Stimulated activated CD4-positive, alpha-beta T cell treated with anti-CD3 and anti-CD28 coated beads, Interleukin-12 subunit alpha, Interleukin-12 subunit beta, amount 100 ng/mL, for 24 hours (primary cell): ENCODE measurements around the gene FLT1.

ENCODE experiments used
- DNase-seq, 2 experiments: peaks; one replicate each; pipeline ENCODE4 v3.0.0-alpha.2; 2020; ENCODE audit warnings: low read depth in 2 of 2

Gene FLT1

DNA sequence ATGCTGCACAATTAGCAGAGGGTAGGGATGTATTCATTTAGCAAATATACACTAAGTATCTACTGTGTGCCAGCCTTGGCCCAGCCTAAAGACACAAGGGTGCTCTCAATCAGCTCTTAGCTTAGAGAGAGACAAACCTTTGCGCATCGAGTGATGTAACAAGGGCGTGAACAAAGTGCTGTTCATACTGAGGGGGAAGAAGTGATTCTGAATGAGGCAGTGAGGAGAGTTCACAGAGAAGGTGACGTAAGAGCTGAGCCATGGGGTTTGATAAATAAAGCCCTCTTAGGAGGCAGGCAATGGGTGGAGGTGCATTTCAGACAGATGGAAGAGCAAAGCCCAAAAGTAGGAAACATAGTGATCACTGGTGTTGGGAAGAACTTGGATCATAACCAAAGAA, 68.5 kb downstream of the FLT1 start:
- no peak for DNase-seq

DNA sequence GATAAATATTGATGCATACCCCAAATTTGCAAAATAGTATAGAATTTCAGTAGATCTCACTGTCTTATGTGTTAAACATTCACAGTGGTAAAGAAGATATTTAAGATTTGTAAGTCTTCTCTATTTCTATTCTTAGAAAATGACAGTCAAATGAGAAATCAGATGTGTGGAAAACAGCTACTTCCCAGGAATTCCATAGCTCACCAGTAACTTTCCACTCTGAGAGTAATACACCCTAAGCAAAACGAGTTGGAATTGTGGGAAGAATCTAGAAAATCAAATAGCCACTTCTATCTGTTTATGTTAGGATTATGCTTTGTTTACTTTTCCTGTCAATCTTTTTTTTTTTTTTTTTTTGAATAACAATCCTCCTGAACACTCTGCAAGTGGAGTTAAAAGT, 69.1 kb downstream of the FLT1 start:
- no peak for DNase-seq

DNA sequence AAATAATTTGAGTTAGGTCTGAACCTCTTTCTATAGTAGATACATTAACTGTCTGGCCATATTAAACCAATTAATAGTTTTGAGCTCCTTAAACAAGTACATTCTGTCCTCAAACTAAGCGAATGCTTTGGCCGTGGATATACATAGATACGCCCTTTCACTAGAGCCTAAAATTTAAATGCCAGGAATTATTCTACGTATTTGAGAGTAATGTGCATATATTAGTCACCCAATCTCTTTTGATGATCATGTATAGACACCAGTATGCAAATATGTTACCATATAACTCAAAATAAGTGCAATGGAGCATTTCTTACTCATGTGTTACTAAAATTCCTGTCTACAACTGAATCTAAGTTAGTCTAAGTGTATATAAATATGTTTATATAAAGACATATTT, 70.4 kb downstream of the FLT1 start:
- DNase-seq, result no peak

DNA sequence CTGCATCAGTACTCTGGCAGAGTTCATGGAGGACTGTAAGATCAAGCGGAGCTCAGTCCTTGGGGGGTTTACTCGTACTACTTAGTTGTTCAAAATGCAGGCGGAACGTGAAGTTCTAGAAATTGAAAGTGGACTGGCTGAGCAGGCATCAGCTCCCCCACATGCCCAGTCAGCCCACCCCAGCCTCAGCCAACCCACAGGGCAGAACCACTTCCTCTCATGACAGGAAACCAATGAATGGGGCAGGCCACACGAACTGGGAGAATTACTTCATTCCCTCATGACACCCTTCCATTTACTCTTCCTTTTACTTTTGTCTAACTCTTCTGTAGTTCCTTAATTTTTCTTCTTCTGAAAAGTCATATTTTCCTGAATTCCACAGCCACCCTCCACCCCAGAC, 71.9 kb downstream of the FLT1 start:
- no peak for DNase-seq

DNA sequence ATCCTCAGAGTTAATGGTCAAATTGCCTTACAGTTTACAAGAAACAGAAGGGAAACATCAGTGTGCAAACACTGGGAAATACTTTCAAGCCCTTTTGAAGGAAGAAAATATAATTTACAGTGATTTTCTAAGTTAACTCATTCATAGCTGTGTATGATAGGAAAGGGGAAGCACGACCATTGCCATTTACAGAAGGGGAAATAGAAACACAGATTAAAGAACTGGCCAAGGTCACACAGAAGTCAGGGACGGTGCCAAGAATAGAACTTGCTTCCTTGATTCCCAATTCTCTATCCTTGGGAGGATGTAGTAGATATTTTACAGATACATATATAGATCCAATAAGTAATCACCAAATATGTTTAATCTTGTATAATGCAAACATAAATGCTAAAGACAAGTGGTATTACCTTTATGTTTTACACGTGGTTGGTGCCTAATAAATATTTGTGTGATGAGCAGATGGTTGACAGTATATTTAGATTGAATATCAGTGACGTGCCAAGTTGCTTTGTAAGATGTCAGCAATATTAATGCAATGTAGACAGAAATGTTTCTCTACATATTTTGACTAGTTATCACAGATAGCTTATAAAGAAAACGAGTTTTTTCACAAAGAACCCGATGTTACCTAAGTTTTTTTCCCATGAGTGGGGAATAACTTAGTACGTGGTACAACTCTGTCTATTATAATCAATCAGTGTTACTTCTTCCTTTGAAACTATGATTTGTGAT, 73.1 kb downstream of the FLT1 start:
- no peak for DNase-seq

DNA sequence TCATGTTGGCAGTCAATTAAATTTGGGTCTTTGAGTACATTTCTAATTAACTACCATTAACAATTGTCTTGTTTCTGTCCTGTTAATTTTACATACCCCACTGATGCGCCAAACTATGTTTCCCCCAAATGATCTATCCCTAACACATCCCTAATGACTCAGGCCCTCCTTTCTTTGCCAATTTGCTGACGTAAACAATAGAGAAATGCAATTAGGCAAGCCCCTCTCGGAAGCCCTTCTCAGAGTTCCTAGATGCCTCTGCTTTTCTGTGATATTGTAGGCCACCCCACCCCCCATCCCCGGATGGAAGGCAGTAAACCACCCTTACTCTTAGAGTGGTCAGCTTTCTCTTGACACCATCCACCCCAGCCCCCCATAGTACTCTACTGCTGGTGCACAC, 74.2 kb downstream of the FLT1 start:
- no peak for DNase-seq

DNA sequence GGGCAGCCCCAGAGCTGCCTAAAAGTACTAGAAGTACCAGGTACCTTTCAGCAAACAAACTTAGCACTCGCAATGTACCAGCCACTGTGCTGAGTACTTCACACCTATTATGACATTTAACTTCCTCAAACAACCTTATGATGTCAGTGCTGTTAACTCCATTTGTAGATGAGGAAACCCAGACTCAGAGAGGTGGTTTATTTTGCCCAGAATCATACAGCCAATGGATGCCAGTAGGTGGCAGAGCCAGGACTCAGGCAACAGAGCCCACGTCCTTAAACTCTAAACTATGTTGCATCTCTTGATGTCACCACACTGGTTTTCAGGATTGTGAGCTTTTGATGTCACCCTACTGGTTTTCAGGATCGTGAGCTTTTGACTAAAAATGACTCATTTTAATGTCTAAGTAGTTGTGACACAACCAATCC, 78.9 kb downstream of the FLT1 start:
- DNase-seq, result no peak

DNA sequence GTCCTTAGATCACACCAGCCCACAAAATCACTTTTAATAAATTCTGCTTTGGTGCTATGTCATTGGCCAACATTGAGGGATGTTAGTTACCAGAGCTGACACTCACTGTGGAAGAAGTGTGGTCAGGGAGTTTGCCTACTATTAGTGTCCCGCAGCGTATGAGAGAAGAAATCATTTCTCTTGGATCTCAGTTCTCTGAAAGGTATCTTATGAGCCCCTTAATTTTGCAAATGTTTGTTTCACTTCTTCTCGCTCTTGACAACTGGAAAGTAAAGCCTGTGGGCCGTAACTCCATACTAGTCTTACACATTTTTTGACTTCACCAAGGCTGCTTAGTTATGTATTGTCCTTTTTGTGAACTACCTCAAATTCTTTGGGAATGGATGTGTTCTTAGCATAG, 80.9 kb downstream of the FLT1 start:
- DNase-seq, result no peak

DNA sequence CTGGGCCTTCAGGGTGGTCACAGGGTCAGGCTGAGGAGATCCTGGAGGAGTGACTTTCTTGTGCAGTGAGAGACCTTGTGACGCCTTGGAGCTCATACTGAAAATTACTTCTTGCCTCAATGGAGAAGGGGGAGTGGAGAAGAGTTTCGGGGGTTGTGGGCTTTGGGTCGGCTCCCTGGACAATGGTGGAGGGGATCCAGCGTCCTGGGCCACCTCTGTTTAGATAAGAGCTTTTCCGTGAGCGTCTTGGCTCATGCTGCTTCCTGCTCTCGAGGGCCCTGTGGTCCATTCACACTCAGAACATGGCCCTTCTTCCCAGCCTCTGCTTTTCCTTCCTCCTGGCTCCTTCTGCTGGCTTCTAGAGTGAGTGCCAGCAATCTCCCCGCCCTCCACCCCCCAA, 81.9 kb downstream of the FLT1 start:
- DNase-seq, result no peak

DNA sequence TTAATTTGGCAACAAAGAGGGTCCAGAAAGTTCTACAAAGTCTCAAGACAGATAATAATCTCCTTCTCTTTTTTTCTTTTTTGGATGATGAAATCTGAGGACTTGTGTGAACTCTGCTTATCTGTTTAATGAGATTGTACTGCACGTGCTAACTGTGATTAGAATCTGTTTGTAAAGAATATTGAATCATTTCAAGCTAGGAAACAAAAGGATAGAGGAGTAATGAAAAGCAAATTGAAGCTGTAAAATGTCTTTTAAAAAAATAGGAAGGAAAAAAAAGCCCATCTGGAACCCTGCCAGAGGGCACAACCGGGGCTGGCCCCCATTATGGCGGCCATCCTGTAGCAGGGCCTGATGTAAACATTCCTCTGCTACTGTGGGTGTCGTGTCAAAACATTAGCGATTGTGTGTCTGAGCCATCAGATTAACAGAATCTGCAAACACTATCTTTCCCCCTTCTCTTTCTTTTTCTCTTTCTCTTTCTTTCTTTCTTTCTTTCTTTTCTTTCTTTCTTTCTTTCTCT, 83.0 kb downstream of the FLT1 start:
- DNase-seq, result no peak

DNA sequence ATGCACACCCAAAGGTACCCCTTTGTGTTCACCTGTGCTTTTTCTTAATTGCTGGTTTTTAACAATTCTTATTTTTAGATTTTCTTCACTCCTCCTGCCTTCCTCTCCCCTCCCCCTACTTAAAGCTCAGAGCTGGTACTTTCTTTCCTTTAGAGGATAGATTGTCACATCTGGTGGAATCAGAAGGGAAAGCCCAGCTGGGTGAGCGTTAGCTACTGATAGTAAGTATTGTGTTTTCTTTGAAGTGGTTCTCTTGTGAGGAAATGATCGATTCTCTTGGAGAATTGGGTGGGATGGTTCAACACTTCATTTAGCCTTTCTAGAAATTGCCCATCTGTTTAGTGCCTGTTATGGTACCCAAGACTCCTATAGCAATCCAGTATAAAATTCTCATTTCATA, 84.8 kb downstream of the FLT1 start:
- DNase-seq, result no peak

DNA sequence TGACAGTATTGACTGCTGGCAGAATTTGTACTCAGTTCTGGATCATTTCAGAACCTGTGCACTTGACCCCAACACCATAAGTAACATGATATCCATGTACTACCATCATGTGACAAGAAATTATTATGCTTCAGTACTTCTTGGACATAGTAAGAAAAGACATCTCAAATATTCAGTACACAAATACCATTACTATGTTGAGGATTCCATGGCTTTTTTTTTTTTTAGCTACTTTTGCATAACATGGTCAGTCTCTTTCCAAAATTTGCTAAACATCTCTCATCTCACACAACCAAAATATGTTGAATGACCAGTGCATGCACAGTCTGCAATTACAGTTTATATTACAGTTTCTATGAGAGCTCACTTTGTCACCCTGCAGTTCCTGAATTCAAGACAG, 85.3 kb downstream of the FLT1 start:
- DNase-seq, result no peak

DNA sequence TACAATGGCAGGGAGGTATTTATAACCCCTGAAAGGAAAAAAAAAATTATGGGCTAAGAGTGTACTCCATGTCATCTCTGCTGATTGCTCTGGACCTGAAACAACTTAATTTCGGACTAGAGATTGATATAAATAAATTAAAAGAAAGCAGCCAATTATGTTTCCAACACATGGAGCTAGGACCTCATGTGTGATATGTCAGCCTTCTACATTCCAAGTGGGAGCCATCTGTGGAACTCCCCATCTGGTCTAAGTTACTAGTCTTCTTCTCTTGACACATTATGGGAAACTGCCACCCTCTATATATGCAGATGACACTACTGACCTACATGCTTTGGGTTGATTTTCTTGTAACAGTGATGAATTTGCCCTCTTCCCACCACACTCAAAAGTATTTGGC, 86.1 kb downstream of the FLT1 start:
- DNase-seq, result no peak

DNA sequence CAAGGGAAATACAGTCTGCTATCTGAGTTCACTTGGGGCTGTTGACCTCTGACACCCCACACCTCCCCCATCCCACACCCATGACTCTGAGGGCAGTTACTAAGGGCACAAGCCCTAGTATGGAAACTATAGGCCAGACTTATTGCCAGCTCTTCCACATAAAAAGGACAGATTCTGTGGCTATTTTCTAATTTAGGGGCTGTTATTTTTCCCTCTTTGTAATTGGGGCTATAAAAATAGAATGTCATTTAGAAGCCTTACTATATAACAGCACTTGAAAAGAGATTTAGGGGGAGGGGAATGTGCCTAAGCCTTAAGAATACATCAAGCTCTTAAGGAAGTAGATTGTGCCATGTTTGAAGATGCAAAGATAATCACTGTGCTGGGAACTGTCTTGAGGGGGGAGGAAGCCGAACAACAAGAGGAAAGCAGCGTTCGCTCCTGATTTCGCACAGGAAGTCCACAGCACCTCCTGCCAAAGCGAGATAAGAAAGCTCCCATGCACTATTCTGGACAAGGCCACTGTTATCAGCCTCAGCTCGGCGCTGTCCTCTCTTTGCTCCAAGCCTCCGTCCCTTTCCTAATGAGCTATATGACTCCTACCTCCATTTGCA, 86.6 kb downstream of the FLT1 start:
- DNase-seq, result no peak

DNA sequence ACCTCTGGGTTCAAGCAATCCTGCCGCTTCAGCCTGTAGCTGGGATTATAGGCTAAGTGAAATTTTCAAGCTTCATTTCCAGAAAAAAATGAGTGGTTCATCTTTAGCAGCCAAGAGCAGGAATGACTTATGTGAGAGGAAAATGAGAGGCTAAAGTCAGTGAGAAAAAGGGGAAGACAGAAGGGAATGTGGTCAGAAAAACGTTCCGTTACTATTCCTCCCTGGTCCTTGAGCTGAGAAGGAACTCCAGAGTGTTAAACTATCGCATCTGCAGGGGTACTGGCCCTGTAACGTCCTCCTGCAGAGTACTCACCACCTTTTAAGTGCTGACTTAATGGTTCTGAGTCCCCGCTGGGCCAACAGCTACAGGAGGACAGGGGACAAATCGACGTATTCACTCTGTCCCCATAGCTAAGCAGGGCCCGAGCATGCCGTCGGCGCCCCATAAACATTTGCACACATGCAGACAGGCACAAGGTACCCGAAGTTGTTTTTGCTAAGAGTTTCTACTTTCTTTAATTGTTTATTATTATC, 88.1 kb downstream of the FLT1 start:
- DNase-seq, result no peak

DNA sequence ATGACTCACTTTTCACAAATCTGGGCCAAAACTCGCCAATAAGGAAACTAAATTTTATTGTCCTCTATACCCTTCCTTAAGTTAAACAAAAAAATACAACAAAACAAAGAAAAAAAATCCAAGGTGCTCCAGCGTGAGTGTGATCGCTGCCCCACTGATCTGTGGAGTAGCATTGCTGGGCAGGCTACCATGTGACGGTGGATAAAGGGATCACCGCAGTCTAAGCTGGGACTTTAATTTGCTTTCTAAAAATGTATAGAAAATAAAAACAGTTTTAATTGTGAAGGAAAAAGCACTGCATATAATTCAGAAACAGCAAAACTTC, 92.9 kb downstream of the FLT1 start:
- no peak for DNase-seq

DNA sequence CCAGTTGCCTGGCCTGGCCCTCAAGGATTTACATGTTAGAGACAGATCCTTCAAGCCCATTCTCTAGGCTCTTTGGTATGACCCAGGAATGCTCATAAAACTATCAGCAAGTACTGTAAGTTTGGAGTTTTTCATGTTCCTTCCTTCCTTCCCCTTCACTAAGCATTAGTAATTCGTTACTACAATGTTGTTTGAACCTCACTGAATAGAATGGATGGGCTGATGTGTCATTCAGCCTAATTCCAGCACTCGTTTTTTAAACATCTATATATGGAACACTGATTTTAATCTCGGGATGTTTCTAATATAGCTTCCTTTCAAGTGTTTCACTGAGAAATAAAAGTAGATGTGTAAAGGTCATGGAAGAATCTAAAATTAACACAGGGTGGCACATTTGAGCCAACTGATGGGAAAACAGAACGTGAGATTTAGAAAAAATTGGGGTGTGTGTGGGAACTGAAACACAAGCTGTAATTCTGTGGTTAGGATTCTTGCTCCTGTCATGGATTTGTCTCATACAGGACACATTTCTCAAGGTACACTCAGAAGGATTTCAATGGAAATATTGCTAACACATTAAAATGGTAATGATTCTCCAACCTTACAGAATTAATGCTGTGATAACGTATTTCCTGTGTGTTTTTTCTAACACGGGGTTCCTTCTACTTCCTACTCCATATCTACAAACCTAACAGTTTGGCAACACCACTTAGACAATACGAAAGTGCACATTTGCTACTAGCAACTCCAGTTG, 93.4 kb downstream of the FLT1 start:
- no peak for DNase-seq

DNA sequence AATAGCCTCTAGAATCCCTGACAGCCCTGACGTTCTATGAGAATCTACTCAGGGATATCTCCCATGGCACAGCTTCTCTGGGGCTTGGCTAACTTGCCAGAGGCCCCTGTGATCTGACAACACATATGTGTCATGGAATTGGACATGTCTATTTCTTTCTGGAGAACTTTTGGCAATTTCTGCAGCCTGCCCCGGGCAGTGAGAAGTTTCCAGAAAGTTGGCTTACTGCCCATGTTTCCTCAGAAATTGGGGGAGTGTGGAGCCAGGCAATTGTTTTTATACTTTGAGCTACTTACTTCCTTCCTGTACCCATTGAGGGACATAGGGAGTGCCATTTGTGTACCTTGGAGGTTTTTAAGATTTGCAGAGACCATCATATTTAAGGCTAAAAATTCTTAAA, 98.9 kb downstream of the FLT1 start:
- DNase-seq, result no peak

DNA sequence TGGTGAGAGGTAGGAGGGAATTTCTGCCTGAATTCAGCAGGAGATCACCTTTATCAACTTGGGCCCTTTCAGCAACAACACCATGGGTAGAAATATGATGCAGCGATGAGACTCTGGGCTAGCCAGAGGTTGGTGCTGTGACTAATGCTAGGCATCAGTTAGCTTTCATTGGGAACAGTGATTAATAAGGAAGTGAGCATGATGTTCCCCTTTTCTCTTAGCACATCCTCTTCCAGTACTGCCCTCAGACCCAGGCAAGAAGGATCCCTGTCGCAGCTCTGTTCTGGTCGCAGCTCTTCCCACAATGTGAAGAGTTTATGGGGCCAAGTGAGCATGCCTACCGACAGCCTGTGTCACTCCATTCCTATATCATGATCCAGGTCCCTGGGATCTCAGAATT, 100.5 kb downstream of the FLT1 start:
- no peak for DNase-seq

DNA sequence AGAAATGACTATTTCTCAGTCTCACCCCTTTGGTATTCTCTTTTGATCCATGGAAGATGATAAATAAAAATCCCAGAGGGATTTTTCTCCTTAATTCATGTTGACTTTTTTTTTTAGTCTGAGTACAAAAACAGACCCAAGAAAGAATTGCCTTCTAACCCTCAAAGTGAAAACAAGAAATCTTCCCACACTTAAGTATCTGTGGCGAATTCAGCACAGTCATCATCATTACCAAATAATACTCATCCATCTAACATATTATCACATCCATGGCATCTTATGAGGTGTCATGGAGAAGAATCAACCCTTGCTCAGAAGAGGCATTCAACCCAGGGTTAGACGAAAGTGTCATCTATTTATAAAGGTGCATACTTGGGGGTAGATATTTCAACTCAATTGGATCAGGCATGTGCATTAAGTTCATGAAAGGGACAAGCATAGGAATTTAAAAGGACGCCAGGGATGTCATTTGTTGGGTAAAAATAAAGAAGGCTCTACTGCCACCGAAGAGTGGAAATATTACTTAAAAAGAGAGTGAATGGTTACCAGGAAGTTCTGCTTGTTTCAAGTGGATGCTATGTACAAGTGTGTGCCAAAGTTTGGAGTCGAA, 101.9 kb downstream of the FLT1 start:
- no peak for DNase-seq

DNA sequence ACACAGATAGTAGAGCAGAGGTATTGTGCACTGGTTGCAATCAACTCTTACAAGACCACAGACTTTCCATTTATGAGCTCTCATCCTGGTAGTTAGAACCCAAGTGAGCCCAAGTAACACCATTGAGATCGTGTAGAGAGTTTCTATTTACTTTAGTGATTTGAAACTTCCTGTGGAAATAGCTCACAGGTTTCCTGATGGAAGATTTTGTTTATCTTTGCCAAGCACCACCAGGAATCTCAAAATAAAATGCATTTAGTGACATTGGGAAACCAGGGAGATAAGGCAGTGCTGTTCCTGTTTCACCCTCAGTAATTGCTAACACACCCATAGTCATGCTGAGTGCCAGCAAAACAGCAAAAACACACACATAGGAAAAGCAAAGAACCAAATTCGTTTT, 102.5 kb downstream of the FLT1 start:
- no peak for DNase-seq

DNA sequence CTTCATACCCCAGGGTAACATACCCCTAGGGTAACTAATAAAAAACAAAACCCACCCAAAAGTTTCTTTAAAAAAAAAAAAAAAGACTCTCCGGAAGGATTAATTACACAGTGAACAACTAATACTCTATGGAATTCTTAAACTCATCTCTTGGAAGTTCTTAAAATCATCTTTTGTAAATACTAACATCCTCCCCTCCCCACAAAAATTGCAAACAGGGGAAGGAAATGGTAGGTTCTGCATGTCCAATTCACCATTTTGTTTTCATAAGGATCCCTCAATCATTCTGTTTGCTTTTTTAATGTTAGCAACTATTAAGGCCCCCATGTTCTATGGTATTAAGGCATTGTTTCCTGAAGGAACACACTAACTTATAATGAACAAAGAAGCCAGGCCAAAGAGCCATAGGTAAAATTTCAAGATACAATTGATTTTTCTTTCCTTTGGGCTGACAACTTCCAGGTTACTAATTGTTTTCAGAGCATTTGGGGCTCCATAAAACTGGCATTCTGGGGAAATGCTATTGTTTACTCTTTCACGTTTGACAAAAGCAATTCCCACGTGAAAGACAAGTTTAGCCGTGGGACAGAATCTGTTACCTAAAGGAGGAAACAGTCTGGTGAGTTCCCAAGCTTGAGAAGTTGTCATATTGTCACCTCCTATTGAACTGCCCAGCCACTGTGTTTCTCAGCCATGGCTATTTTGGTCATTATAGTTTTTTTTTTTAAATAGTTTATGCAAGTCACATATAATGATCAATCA, 107.0 kb downstream of the FLT1 start:
- DNase-seq, result no peak
